Measurements from ENCODE around the gene CYBC1.
A peak's percentile ranks its signal among the peaks of the same experiment; 100 is the strongest.

The CYBC1 gene

DNA sequence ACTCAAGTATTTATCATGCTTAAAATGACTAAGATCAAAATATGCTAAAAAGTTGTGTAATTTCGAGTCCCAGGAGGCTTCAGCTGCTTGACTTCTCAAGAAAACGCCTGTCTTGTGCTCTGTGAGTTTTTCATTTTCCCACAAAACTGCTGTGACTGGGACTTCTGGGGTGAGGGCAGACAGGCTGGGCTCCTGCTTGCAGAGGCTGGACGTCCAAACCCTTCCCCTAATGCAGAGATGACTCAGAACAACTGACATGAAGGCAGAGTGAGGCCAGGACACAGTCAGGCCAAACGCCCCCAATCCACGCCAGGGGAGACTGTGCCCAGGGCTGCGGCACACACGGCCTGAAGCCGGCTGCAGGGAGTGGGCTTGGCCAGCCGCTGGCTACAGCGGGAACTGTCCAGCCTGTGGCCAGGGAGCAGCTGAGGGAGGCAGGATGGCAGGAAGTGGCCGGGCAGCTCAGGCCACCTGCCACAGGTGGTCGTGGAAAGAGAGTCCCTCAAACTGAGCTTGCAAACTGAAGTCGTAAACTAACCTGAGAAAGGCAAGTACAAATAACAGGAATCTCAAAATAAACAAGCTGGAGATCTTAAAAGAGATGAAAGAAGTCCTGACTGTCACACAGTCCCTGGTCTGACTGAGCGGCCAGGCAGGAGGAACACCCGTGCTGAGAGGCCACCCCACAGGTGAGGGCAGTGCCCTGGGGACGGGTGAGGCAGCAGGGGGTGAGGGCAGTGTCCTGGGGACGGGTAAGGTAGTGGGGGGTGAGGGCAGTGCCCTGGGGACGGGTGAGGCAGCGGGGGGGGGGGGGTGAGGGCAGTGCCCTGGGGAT, 53.7 kb downstream of the CYBC1 start:
- no peak for TF ChIP-seq Cebpa-rat (IDR thresholded peaks at IDR 0.05)
- Histone ChIP-seq H3K9ac (no peak overlapping the region), H3K27me3 (peaks cover 58% of the 10 kb centered on the region), H3K4me1 (peaks cover 62% of the 10 kb centered on the region), H3K4me3 (no peak overlapping the region), H3K9me3 (no peaks in the 10 kb centered on the region), H3K27ac (no peak overlapping the region), H3K36me3 (peaks cover 28% of the 10 kb centered on the region), H3K4me2 (no peak overlapping the region), H4K20me1 (peaks cover 94% of the 10 kb centered on the region)

DNA sequence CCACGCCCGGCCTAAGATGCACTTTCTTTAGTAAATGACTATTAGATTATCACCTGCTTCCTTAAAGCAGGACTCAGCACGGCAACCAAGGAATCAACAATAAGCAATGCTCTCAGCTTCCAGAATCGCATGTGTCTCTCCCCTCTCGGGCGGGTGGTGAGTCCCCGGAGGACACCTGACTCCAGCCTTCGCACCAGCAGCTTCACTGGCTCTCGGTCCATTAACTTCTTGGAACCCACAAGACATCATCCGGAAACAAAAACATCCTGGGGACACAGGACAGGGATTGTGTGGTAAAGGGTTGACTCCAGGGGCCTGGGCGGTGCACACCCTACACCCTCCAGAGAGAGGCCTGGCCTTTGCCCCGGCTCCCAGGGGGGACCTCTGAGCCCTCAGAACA, 56.3 kb downstream of the CYBC1 start:
- TF ChIP-seq Cebpa-rat (IDR thresholded peaks at IDR 0.05), result no peak
- Histone ChIP-seq H3K4me3 (no peak overlapping the region), H3K27ac (no peak overlapping the region), H3K4me2 (peak overlapping the region; percentile 66), H3K9ac (no peak overlapping the region), H3K27me3 (peaks cover 59% of the 10 kb centered on the region), H3K36me3 (peaks cover 27% of the 10 kb centered on the region), H3K4me1 (peaks cover 37% of the 10 kb centered on the region), H3K9me3 (no peaks in the 10 kb centered on the region), H4K20me1 (peaks cover 94% of the 10 kb centered on the region)

DNA sequence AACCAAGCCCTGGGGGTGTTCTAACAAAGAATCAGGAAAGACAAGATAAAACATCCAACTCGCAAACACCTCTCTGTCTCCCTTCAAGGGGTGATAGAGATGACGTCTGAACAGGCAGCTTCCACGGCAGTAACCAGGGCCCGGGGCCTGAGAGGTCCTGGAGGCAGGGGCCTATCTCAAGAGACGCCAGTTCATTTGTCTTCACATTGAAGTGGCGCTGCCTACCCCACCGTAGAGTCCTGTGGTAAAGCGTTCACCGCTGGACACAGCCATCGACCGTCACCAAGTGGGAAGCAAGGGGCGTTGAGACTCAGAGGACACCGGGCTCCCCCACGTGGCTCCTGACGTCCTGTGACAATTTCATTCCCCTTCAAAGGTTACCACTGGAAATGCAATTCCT, 57.6 kb downstream of the CYBC1 start:
- peaks cover 93% of the 10 kb centered on the region for H4K20me1 ChIP-seq
- peaks cover 32% of the 10 kb centered on the region for H3K4me1 ChIP-seq
- H3K9ac ChIP-seq, result no peak overlapping the region
- H3K27me3 ChIP-seq, result peaks cover 66% of the 10 kb centered on the region
- TF ChIP-seq Cebpa-rat (IDR thresholded peaks at IDR 0.05), result no peak
- no peaks in the 10 kb centered on the region for H3K9me3 ChIP-seq
- H3K4me2 ChIP-seq, result peak overlapping the region; percentile 66; the same call in 1 of the 2 replicates
- peaks cover 24% of the 10 kb centered on the region for H3K36me3 ChIP-seq
- H3K4me3 ChIP-seq, result no peak overlapping the region
- no peak overlapping the region for H3K27ac ChIP-seq

Data from BLaER1 (cell line).